Keratinocyte (primary cell): Measurements from ENCODE around the gene GLI3.

Experiments used
- CTCF ChIP-seq, 3 experiments: IDR thresholded peaks in 1 of 3; conservative IDR thresholded peaks in 1 of 3; optimal IDR thresholded peaks in 1 of 3; 2 replicates in 2 of 3; 3 replicates in 1 of 3; pipeline versions ENCODE3 to v1.5.1; 2011; ENCODE audit warnings: low read length in 3 of 3, mild to moderate bottlenecking in 3 of 3, moderate library complexity in 2 of 3, control low read depth in 1 of 3, inconsistent platforms in 1 of 3; ENCODE audit not compliant: insufficient read depth in 2 of 3; ENCODE audit errors: extremely low read depth in 1 of 3
- EZH2 ChIP-seq: IDR thresholded peaks from one replicate; pipeline ENCODE4 v1.6.1; 2012; ENCODE audit warnings: inconsistent platforms, mild to moderate bottlenecking, low read length, moderate library complexity

GRCh38 chr7:42085531-42085930, 151.5 kb downstream of the GLI3 start:
- TF ChIP-seq CTCF (optimal IDR thresholded peaks at IDR 0.05 in 1 of 3, IDR thresholded peaks at IDR 0.05 in 1 of 3, conservative IDR thresholded peaks at IDR 0.05 in 1 of 3; ENCODE audit: extremely low read depth in 1 of 3, insufficient read depth in 2 of 3, low read length in 3 of 3) (no peak), EZH2 (no peak)
